ENCODE data around the gene OR2T27.

- TF ChIP-seq, protein P1, sequence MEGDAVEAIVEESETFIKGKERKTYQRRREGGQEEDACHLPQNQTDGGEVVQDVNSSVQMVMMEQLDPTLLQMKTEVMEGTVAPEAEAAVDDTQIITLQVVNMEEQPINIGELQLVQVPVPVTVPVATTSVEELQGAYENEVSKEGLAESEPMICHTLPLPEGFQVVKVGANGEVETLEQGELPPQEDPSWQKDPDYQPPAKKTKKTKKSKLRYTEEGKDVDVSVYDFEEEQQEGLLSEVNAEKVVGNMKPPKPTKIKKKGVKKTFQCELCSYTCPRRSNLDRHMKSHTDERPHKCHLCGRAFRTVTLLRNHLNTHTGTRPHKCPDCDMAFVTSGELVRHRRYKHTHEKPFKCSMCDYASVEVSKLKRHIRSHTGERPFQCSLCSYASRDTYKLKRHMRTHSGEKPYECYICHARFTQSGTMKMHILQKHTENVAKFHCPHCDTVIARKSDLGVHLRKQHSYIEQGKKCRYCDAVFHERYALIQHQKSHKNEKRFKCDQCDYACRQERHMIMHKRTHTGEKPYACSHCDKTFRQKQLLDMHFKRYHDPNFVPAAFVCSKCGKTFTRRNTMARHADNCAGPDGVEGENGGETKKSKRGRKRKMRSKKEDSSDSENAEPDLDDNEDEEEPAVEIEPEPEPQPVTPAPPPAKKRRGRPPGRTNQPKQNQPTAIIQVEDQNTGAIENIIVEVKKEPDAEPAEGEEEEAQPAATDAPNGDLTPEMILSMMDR (IDR thresholded peaks at IDR 0.05), result no peak
- no peak for TF ChIP-seq POLR2A (IDR thresholded peaks at IDR 0.05)
- no peak for TF ChIP-seq POLR2AphosphoS5 (IDR thresholded peaks at IDR 0.05; ENCODE audit: insufficient read depth in 1 of 2, low read depth in 1 of 2)
Measured at GRCh38 chr1:248627971-248628844, 27.1 kb downstream of the OR2T27 start.

All from vagina (tissue), 2 donors.